PC-9 (cell line): ENCODE results near the gene VCAN.

Source experiments
- CTCF ChIP-seq: fragments of 200-600 bp; sonication (generic); conservative IDR thresholded peaks from 2 replicates; pipeline ENCODE4 v1.6.1; 2017; ENCODE audit warnings: mixed run types, antibody characterized with exemption, mild to moderate bottlenecking, moderate library complexity
- EZH2 ChIP-seq: fragments of 200-600 bp; sonication (generic); IDR thresholded peaks from 2 replicates; pipeline ENCODE4 v1.8.0; 2017; ENCODE audit warnings: antibody characterized with exemption, low read depth

GRCh38 chr5:83590966-83591365 is 119.4 kb downstream of the VCAN start:
- TF ChIP-seq CTCF (no peak), EZH2 (no peak)
